ENCODE measurements around the gene CORO6.

DNA sequence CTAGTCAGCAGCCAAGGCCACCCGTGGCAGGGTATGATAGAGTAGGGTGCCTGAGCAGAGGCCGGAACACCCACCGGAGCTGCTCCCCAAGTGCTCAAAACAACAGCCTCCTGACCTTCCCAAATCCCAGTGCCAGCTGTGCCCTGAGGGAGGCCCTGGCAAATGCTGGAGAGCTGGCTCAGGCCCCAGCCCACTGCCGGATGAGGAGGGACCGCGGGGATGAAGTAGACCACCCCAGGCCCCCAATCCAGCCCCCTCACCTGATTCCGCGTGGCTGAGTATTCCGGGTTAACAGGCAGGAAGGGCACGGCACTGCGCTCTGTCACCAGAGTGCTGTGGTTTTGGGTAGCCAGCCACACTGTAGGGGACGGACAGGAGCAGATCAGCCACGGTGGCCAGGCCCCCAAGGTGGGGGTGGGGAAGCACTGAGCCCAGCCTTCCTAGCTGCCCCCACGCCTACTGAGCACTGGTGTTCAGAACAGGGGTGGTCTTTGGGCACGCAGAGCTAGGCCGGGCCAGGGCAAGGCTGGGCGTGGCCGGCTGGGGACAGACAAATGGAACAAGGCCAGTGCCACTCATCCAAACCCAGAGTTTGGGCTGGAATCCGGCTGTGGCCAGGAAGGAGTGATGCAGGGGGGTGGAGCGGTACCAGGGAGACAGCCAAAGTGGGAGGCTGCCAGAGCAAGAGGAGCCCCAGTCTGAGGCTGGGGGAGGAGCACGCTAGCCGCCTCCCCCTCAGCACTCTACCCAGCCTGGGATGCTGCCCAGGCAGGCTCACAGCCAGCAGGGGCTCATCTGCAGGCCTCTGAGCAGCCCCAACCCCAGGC lies 45.1 kb downstream of the CORO6 start:
- TF ChIP-seq SIN3A (IDR thresholded peaks at IDR 0.05; ENCODE audit: borderline replicate concordance, insufficient read depth, low read length) (no peak), POLR2AphosphoS5 (IDR thresholded peaks at IDR 0.05; ENCODE audit: low read depth, low read length) (no peak)
